GM18508 (cell line): Measurements from ENCODE around the gene VDAC1.

ENCODE experiments used
- ATAC-seq: cut with Tn5 transposase; IDR thresholded peaks from one replicate; pipeline ENCODE4 v1.9.1; 2021; ENCODE audit warnings: moderate number of reproducible peaks; ENCODE audit not compliant: insufficient read depth, unreplicated experiment

Gene VDAC1

GRCh38 chr5:134025786-134026185 lies 21.0 kb upstream of the VDAC1 start:
- ATAC-seq = no peak

GRCh38 chr5:134024811-134025210 lies 20.0 kb upstream of the VDAC1 start:
- ATAC-seq = no peak

GRCh38 chr5:134022333-134022732 lies 17.6 kb upstream of the VDAC1 start:
- no peak for ATAC-seq

GRCh38 chr5:134020188-134020587 lies 15.4 kb upstream of the VDAC1 start:
- ATAC-seq = no peak

GRCh38 chr5:134019636-134020035 lies 14.9 kb upstream of the VDAC1 start:
- no peak for ATAC-seq

- no peak for ATAC-seq
Observed at GRCh38 chr5:134018986-134019316, 14.2 kb upstream of the VDAC1 start.

GRCh38 chr5:134018154-134018985 lies 13.6 kb upstream of the VDAC1 start:
- ATAC-seq = no peak

- no peak for ATAC-seq
Observed at GRCh38 chr5:134008266-134008749, 3.5 kb upstream of the VDAC1 start.

- no peak for ATAC-seq
Observed at GRCh38 chr5:134007581-134008265, 2.9 kb upstream of the VDAC1 start.

- ATAC-seq = no peak
Observed at GRCh38 chr5:134006115-134006514, 1.3 kb upstream of the VDAC1 start.

- no peak for ATAC-seq
Observed at GRCh38 chr5:134005417-134006061, 764 bp upstream of the VDAC1 start.

- ATAC-seq = no peak
Observed at GRCh38 chr5:134003817-134004625, 754 bp downstream of the VDAC1 start.

- ATAC-seq = no peak
Observed at GRCh38 chr5:134003064-134003816, 1.5 kb downstream of the VDAC1 start.

GRCh38 chr5:134001938-134002731 lies 2.6 kb downstream of the VDAC1 start:
- ATAC-seq = no peak

- no peak for ATAC-seq
Observed at GRCh38 chr5:134000696-134001453, 3.9 kb downstream of the VDAC1 start.

- no peak for ATAC-seq
Observed at GRCh38 chr5:134000091-134000511, 4.7 kb downstream of the VDAC1 start.

- no peak for ATAC-seq
Observed at GRCh38 chr5:133998807-133999206, 6.0 kb downstream of the VDAC1 start.

- ATAC-seq = no peak
Observed at GRCh38 chr5:133998042-133998441, 6.7 kb downstream of the VDAC1 start.
